ENCODE data around the gene PCBP3. TPM values are rescaled to one million over a fixed set of nuclear protein-coding genes. Genes with fewer than 3 reads are reported as not detected.
"Not testable (repeated sequence)": the region's sequence is repeated elsewhere in the genome, so short reads cannot be mapped to it uniquely, and the experiment has no call there.

PCBP3 gene
- total RNA-seq, 1 experiment from 2014 or later, result 0.23 TPM

DNA sequence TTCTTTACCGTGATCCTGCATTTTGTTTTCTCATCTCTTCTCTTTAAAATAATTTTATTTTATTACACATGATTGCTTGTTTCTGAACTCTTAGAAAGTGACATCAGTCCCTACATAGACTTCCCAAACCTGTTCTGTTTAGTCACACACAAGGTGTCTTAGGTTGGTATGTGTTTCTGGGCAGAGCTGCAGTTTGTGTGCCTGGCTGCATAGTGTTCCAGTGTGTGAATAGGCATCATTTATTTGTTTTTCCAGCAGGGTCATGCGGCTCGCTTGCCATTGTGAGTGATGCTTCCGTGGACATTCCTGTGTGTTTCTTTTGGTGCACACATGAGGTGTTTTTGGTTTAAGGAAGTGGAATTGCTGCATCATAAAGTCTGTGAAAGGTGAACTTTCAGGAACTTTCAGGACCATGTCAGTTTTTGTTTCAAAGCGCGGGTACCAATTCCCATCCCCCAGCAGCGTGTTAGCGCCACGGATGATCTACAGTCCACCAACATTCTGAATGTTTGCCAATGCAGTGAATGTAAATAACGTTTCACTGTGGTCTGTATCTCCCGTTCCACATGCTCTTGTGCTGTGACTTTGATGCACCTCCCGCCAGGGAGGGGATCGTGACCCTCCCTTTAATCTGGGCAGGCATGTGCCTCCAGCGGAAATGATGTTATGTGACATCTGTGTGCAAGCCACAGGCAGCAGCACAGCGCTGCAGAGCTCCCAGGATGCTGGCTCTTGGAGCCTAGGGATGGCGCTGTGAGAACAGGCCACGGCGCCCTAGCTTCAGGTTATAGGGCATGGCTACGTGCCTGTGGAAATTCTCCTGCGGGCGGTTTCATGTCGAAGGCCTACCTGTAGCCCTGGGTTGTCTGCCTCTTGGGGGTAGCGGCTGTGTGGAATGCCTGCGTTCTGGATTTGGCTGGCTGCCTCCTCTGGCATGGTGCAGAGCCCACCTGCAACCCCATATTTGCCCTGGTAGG is 193.5 kb downstream of the PCBP3 start:
- Histone ChIP-seq H3K4me3 (no peak overlapping the region), H3K27me3 (no peaks in the 10 kb centered on the region), H3K9me3 (peaks cover 12% of the 10 kb centered on the region; the same call in 1 of the 2 replicates), H3K36me3 (no peaks in the 10 kb centered on the region)
- DNase-seq, result no peak

DNA sequence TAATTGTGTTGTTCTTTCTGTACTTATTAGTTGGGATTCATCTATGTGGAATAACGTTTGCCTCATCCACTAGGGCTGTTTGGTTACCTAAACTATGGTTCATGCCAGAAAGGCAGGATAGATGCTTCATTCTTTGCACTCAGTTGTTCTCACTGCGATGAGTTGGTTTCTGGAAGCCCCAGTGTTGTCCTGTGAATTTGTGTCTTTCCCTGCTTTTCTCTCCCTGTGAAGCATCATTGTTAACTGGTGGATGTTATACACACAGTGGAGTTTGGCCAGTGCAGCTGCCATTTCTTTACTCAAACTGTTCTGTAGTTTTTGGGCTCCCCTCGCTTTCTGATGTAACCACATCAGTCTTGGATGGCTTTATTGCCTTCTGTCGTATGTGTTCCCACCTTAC is 194.4 kb downstream of the PCBP3 start:
- Histone ChIP-seq H3K36me3 (no peaks in the 10 kb centered on the region), H3K27me3 (no peaks in the 10 kb centered on the region), H3K9me3 (peaks cover 12% of the 10 kb centered on the region; the same call in 1 of the 2 replicates), H3K4me3 (no peak overlapping the region)
- DNase-seq, result no peak

DNA sequence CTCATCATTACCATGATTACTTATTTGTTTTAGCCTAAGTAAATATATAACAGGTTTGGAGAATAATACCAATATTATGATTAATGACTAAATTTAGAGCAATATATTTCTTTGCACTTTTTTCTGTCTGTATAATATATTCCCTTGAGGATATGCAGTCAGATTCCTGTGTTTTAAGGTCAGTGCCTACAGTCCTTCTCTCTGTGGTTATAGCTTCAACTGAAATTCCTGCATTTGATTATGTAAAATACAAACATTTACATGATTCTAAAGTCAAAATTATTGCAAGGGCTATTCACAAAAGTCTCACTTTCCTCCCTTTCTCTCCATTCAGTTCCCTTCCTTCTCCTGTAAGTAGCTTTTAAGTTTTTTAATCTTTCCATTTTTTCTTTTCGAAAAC is 195.1 kb downstream of the PCBP3 start:
- no peaks in the 10 kb centered on the region for H3K36me3 ChIP-seq
- H3K27me3 ChIP-seq, result no peaks in the 10 kb centered on the region; the same call in 1 of the 2 replicates
- DNase-seq, result no peak
- H3K9me3 ChIP-seq, result peaks cover 12% of the 10 kb centered on the region; the same call in 1 of the 2 replicates
- H3K4me3 ChIP-seq, result no peak overlapping the region

DNA sequence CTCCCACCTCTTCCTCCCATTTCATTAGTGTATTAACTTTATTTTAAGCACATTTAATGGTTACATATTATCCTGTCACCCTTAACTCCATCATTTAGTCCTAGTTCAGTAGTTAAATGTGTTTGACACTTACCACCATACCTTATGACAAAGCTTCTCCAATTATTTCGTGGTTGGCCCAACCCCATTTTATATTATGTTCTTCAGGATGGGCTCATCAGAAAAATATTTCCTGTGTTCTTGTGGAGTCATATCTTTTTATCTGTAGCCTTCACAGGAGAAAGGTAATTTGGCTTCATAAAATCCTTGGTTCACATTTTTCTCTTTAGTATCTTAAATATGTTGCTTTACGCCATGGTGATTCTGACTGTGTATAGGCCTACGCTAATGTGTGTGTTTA is 195.7 kb downstream of the PCBP3 start:
- Histone ChIP-seq H3K4me3 (no peak overlapping the region), H3K36me3 (no peaks in the 10 kb centered on the region), H3K9me3 (peaks cover 12% of the 10 kb centered on the region; the same call in 1 of the 2 replicates), H3K27me3 (no peaks in the 10 kb centered on the region; the same call in 1 of the 2 replicates)
- DNase-seq, result no peak

DNA sequence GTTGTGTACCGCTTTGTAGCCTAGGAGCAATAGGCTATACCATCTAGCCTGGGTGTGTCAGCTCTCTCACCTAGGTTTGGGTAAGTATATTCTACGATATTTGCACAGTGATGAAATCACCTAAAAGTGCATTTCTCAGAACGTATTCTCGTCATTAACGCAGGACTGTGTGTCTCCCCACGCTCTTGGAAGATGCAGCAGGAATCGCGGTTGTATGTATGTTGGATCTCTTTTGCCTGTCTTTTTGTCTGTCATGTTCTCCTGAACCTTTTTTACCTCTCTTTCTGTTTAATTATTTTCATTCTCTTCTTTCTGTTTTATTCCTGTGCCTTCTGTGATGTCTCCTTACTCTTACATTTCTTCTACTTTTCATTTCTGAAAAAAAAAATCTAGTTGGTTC is 197.5 kb downstream of the PCBP3 start:
- no peaks in the 10 kb centered on the region for H3K36me3 ChIP-seq
- no peak overlapping the region for H3K4me3 ChIP-seq
- peaks cover 12% of the 10 kb centered on the region; the same call in 1 of the 2 replicates for H3K9me3 ChIP-seq
- no peaks in the 10 kb centered on the region; the same call in 1 of the 2 replicates for H3K27me3 ChIP-seq
- DNase-seq, result no peak

DNA sequence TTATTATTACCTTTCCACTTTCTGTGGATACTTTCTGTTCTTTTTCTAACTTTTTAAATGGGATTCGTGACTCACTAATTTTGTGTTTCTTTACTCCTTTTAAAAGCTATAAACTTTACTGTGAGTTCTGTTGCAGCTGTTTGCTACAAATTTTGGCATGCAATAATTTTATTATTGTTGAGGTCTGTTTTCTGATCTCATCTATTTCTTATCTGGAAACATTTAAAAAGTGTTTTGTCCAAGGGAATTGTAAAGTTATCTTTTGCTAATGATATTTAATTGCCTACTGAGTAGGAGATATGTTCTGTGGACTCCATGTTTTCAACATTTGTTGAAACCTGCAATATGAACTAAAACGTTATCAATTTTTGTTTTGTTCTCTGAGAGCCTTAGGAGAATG is 199.9 kb downstream of the PCBP3 start:
- Histone ChIP-seq H3K36me3 (no peaks in the 10 kb centered on the region), H3K9me3 (peaks cover 12% of the 10 kb centered on the region; the same call in 1 of the 2 replicates), H3K4me3 (no peak overlapping the region), H3K27me3 (no peaks in the 10 kb centered on the region; the same call in none of the 2 replicates)
- DNase-seq, result no peak

DNA sequence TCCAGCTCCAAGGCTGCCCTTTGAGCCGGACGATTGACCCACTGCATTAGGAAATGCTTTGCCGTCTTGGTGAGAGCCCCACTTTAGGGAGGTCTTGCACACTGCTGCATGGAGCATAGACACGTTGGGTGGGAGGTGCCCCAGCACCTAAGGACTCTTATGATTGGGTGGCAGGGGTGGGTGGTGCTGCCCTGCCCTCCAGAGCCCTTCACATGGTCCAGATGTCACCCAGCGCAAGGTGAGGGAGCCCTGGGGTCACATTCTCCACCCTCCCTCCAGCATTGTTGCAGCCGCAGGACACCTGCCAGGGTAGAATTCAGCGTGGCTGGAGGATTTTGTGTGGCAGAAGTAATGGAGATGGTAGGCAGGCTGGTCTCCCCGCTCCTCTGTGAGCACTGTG is 200.7 kb downstream of the PCBP3 start:
- Histone ChIP-seq H3K36me3 (no peaks in the 10 kb centered on the region), H3K4me3 (no peak overlapping the region), H3K9me3 (peaks cover 12% of the 10 kb centered on the region; the same call in 1 of the 2 replicates), H3K27me3 (no peaks in the 10 kb centered on the region; the same call in none of the 2 replicates)
- no peak for DNase-seq

DNA sequence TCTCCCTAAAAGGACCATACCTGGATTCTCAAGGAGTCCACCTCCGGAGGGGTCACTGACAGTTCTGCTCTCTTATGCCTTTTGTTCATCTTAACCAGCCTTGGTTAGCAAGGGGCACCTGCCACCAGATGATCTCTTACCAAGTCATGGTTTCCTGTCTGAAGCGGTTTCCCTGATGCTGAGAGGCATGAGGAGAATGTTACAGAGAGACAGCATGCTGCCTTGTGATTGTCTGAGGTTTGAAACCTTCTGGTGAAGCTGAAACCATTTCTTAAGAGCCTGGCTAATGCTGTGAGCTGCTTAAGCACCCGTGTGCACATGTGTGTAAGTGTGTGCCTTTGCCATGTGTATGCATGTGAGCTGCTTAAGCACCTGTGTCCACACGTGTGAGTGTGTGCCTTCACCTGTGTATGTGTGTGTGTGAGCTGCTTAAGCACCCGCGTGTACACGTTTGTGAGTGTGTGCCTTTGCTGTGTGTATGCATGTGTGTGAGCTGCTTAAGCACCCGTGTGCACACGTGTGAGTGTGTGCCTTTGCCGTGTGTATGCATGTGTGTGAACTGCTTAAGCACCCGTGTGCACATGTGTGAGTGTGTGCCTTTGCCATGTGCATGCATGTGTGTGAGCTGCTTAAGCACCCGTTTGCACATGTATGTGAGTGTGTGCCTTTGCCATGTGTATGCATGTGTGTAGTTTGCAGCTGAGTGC is 201.7 kb downstream of the PCBP3 start:
- no peaks in the 10 kb centered on the region for H3K36me3 ChIP-seq
- H3K9me3 ChIP-seq, result peaks cover 12% of the 10 kb centered on the region; the same call in 1 of the 2 replicates
- no peak overlapping the region for H3K4me3 ChIP-seq
- H3K27me3 ChIP-seq, result no peaks in the 10 kb centered on the region; the same call in none of the 2 replicates
- no peak for DNase-seq

DNA sequence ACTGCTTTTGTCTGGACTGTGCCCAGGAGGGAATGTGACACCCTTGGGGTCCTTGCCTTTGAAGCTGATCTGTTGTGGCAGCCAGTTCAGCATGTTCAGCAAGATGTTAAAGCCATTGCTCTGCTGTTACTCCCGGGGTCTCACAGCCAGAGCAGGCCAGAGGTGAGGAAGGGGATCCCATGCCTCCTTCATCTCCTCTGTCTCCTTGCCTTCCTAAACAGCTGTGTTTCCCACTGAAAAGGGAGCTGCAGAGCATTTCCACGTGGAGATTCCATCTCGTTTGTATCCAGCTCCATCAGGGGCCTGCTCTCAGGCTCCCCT is 202.2 kb downstream of the PCBP3 start:
- no peak overlapping the region for H3K4me3 ChIP-seq
- no peaks in the 10 kb centered on the region for H3K36me3 ChIP-seq
- H3K27me3 ChIP-seq, result no peaks in the 10 kb centered on the region; the same call in none of the 2 replicates
- DNase-seq, result no peak
- peaks cover 9% of the 10 kb centered on the region; the same call in 1 of the 2 replicates for H3K9me3 ChIP-seq

DNA sequence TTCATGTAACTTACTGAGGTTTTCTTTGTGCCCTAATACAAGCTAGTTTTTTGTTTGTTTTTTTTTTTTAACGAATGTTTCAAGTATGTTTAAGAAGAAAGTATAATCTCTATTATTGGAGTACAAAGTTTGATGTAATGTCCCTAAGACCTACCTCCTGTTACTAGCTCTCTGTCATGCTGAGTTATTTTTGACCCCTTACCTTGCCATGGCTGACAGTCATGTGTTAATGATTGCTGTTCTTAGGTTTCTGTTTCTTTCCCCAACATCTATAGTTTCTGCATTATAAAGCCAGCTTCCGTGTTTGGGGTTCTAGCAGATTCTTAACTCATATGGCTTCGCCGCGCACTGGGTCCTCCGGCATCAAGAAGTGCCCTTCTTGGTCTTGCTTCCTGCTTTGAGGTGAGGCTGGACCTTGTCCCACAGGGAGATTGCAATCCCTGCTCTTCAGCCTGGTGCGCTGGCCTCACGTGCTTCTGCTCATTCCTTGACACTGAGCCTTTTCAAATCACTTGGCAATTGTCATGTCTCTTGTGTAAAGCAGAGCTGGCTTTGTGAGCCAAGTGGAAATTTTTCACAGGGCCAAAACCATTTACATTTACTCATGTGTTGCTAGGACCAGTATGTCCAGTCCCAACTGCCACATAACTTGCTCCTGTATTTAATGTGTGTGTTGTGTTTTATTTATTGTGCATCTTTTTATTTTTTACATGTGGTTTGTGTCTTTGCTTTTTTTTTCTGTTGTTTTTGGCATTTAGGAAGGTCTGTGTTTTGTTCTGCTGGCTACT is 203.0 kb downstream of the PCBP3 start:
- Histone ChIP-seq H3K27me3 (no peaks in the 10 kb centered on the region; the same call in none of the 2 replicates), H3K36me3 (no peaks in the 10 kb centered on the region), H3K4me3 (no peak overlapping the region), H3K9me3 (peaks cover under 1% of the 10 kb centered on the region; the same call in 1 of the 2 replicates)
- DNase-seq, result no peak

DNA sequence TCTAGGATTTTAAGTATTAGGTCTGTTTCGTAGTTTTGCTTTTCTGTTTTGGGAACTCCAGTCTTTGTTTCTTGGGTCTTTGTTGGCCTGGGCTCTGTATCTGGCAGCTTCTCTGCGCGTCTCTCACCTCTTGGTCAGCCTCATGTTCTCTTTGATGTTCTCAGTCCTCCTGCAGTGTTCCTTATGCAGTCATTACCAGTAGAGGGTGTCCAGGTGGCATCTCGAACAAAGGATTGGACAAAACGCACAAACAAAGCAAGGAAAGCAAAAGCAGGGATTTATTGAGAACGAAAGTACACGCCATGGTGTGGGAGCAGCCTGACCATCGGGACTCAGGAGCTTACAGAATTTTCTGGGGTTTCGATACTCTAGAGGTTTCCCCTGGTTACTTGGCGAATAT is 204.3 kb downstream of the PCBP3 start:
- no peaks in the 10 kb centered on the region for H3K36me3 ChIP-seq
- H3K4me3 ChIP-seq, result no peak overlapping the region
- H3K9me3 ChIP-seq, result no peaks in the 10 kb centered on the region
- H3K27me3 ChIP-seq, result no peaks in the 10 kb centered on the region; the same call in none of the 2 replicates
- no peak for DNase-seq

DNA sequence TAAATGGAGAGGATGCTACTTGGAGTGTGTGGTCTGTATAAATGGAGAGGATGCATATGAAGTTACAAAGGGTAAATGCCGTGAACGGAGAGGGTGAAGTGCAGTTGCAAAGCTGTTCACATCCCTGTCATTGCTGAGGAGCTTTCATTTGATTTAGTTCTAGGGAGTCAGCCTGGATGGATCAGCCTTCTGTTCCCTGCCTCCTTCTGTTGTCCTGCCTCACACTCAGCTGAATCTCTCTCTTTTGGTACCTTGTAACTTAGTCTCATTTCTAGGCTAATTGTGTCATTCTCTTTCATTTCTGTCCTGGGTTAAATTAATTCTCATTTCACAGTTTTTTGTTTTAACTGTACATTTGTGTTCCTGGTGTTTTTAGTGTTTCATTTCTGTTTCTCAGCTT is 204.8 kb downstream of the PCBP3 start:
- no peaks in the 10 kb centered on the region for H3K9me3 ChIP-seq
- no peak overlapping the region for H3K4me3 ChIP-seq
- no peaks in the 10 kb centered on the region; the same call in none of the 2 replicates for H3K27me3 ChIP-seq
- DNase-seq, result no peak
- no peaks in the 10 kb centered on the region for H3K36me3 ChIP-seq

DNA sequence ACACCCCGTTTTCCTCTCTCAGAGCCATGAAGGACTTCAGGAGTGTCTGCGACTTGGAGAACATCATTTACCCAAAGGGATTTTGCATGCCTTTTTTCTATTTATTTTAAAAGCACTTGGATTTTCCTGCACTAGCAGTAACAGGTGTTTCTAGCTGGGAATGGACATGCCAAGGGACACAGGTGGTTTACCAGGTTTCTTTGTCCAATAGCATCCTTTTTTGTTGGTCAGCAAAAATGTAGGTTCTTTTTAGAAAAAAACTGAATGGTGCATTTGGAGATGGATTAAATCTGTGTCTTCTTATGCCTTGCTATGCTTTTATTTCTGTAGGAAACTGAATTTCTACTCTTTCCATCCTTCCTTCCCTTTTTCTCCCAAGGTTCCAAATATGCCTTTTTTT is 205.3 kb downstream of the PCBP3 start:
- Histone ChIP-seq H3K27me3 (no peaks in the 10 kb centered on the region; the same call in 1 of the 2 replicates), H3K4me3 (no peak overlapping the region), H3K36me3 (no peaks in the 10 kb centered on the region), H3K9me3 (no peaks in the 10 kb centered on the region)
- DNase-seq, result no peak

DNA sequence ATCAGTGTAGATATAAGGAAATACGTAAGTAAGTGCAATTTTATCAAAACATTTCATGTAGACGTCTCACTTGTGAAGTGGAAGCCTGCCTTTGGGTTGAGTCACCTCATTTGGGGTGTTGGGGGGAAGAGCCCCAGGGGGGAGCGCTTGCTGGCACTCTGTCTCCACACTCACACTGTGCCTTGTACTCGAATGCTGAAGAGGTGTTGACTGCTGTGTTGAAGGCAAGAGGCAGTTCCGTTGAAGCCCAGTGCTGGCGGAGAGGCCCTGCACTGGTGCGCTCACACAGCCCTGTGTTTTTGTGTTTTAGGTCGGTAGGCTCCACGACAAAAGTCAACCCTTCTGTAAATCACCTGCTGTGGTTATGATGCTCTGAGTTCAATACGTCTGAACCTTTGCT is 206.1 kb downstream of the PCBP3 start:
- no peaks in the 10 kb centered on the region for H3K36me3 ChIP-seq
- no peak overlapping the region for H3K4me3 ChIP-seq
- no peak for DNase-seq
- no peaks in the 10 kb centered on the region; the same call in 1 of the 2 replicates for H3K27me3 ChIP-seq
- H3K9me3 ChIP-seq, result no peaks in the 10 kb centered on the region

DNA sequence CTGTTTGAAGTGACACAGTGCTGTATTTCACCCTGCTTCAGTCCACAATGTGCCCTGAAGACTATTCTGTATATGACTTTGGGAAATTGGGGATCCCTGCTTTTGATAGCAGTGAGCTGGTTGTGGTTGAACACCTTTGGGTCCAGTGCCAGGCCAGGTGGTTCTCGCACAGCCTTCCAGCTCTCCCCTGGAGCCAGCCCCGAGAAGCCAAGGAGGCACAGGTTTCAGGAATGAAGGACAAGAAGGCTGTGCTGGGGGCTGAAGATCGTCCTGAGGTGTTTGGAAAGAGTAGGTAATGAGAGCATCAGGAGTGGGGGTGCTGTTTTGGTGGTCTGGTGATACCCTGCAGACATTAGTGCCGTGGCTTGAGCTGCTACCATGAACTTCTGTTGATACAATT is 206.7 kb downstream of the PCBP3 start:
- Histone ChIP-seq H3K27me3 (no peaks in the 10 kb centered on the region; the same call in 1 of the 2 replicates), H3K9me3 (no peaks in the 10 kb centered on the region), H3K36me3 (no peaks in the 10 kb centered on the region), H3K4me3 (no peak overlapping the region)
- DNase-seq, result no peak

DNA sequence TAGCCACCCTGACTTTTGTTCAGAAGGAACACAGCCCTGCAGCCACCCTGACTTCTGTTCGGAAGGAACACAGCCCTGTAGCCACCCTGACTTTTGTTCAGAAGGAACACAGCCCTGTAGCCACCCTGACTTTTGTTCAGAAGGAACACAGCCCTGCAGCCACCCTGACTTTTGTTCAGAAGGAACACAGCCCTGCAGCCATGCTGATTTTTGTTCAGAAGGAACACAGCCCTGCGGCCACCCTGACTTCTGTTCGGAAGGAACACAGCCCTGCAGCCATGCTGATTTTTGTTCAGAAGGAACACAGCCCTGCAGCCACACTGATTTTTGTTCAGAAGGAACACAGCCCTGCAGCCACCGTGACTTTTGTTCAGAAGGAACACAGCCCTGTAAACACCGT is 208.9 kb downstream of the PCBP3 start:
- not testable (repeated sequence) for H3K9me3 ChIP-seq, H3K4me3 ChIP-seq, DNase-seq, H3K36me3 ChIP-seq, H3K27me3 ChIP-seq
